B cell (primary cell): ENCODE measurements around the gene XPC.

Experiments
- CTCF ChIP-seq: fragments of 200-600 bp; IDR thresholded peaks from one replicate; pipeline ENCODE4 v1.8.0; 2022; ENCODE audit warnings: antibody characterized with exemption, mild to moderate bottlenecking
- EZH2 ChIP-seq: IDR thresholded peaks from 2 replicates; pipeline ENCODE4 v1.6.1; 2012; ENCODE audit warnings: borderline replicate concordance, low read depth, mild to moderate bottlenecking, moderate library complexity, low read length; ENCODE audit not compliant: insufficient read depth, poor library complexity, severe bottlenecking

- TF ChIP-seq CTCF, result no peak
- no peak for TF ChIP-seq EZH2
Measured at GRCh38 chr3:14139771-14140170, 38.6 kb downstream of the XPC start.
